Measurements from ENCODE around the gene RBM20.

RBM20 gene

DNA sequence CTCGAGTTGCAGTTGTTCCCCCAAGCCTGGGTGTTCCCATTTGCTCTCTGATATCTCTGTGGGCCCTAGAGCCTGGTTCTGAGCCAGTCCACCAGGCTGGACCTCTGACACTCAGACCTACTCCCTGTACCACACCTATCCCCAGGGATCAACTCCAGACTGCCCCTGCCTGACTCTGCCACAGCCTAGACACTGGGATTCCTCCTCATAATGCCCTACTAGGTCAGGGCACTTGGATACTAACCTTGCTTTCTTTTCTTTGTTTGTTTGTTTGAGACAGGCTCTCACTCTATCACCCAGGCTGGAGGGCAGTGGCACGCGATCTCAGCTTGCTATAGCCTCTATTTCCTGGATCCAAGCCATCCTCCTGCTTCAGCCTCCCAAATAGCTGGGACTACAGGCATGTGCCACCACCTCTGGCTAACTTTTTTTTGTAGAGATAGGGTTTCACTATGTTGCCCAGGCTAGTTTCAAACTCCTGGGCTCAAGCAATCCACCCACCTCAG is 196.8 kb downstream of the RBM20 start:
- DNase-seq = no peak

DNA sequence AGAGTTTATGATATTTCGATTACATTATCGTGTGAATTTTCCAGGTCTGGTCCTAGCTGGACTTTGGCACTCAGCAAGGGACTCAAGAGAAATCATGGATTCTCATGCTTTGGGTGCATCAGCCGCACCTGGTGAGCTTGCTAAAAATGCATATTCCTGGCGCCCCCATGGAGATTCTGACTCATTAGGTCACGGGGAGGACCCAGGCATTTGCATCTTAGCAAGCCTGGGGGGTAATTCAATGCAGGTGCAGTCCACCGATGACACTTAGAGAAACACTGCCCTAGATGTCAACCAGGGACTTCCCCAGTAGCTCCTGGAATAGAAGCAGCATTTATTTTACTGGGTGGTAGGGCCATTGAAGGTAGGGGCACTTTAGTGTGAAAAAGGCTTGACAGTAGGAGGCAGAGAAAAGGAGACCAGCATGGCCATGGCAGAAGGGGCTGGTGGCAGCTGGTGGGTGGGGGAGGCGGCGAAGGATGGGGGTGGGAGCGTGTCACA is 197.7 kb downstream of the RBM20 start:
- DNase-seq = no peak

DNA sequence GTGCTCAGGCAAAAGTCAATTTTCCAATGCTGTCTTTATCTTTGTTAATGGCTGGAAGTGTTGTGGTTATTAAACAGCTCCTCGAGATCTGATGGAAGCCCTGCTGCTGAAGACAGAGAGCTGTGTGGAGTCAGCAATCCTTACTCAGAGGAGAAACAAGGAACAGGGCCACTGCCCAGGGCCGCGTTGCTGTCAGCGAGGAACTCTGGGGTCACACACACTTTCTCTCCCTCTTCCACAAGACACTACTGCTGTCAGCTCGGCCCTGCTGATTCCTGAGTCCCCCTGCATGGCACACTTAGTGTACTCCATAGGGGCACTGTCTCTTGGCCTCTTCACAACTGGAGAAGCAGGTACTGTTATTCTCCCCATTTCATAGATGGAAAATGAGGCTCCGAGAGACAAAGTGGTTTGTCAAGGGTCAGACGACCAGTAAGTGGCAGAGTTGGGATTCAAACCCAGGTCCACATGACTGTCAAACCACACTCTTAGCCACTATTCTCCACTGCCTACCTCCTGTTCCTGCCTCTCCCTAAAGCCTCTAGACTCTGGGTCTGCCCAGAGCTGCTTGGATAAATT is 198.3 kb downstream of the RBM20 start:
- no peak for DNase-seq

DNA sequence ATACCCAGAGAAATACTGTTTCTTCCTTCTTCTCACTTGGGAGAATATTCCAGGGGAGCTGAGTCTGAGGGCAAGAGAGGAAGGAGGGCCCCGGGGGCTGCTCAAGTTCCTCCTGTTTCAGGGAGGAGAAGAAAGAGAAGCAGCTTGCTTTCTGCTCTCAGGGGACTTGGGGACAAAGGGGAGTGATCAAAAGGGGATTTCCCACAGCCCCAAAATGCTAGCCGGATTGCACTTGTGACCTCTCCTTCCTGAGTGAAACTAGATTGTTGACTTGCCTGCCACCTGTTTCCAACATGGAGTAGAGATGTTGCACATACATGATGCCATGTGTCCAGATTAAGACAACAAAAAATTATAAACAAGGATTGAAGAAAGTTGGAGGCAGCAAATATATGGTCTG is 198.9 kb downstream of the RBM20 start:
- no peak for DNase-seq

DNA sequence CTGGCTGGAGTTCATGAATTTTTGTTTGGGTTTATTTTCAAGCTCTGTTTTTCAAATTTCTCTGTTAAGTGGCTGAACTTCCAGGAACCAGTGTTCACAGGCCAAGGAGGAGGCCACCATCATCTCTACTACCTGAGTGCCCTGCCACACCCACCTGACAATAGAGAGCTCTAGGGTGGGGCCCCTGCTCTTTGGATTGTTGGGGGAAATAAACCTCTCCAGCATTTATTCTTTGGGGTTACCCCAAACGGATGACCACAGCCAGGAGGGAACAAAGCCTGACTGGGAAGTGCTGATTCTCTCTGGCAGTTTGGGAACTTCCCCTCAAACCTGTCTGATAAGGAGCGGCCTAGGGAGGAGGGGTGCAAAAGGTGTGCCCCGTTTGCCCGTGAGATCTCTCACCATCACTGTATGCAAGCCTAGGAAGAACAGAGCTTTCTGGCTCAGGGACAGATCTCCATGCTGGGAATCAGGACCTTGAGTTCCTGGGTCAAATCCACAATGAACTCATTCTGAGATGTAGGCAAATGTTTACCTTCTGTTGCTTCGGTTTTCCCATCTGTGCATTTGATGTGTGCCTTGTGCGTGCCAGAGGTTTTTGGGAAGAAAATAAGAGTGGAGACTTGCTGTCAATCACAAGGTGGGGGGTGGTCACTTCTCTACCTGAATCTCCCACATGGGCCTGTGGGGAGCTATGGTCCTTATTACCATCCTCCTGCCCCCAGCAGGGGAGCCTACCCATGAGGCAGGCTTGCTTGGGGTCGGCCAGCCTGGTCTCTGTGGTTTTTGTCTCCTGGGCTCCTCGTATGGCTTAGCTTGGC is 199.9 kb downstream of the RBM20 start:
- no peak for DNase-seq

DNA sequence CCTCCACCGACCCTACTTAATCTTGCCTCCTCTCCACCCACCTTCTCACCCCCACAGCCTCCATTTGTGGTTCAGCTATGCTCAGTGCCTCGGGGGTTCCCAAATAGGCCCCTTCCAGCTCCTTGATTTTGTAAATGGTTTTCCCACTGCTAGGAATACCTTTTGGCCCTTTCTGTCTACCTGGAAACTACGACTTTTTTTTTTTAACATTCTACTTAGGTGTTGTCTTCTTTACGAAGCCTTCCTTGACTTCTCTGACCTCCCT is 200.4 kb downstream of the RBM20 start:
- DNase-seq = no peak

DNA sequence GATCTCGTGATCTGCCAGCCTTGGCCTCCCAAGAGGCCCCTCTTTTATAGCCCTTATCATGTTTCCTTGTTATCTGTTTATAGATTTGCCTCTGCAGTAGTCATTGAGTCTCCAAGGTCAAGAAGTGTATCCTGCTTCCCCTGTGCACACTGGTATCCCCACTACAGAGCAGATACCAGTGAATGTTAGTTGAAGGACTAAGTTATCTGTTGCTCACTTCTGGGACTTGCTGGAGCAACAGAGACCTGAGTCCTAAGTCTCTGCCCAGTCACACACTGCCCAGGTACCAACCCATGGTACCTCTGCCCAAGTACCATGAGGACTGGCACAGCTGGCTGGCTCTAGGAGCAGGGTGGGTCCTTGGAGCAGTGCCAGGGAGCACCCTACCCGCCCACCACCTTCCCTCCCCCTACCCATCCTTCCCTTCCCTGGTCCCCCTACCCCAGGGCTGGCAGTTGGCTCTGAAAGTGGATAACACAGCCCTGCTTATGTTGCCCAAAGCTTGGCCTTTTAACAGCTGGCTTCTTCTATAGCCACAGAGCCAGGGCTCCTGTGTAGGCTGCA is 201.1 kb downstream of the RBM20 start:
- no peak for DNase-seq

DNA sequence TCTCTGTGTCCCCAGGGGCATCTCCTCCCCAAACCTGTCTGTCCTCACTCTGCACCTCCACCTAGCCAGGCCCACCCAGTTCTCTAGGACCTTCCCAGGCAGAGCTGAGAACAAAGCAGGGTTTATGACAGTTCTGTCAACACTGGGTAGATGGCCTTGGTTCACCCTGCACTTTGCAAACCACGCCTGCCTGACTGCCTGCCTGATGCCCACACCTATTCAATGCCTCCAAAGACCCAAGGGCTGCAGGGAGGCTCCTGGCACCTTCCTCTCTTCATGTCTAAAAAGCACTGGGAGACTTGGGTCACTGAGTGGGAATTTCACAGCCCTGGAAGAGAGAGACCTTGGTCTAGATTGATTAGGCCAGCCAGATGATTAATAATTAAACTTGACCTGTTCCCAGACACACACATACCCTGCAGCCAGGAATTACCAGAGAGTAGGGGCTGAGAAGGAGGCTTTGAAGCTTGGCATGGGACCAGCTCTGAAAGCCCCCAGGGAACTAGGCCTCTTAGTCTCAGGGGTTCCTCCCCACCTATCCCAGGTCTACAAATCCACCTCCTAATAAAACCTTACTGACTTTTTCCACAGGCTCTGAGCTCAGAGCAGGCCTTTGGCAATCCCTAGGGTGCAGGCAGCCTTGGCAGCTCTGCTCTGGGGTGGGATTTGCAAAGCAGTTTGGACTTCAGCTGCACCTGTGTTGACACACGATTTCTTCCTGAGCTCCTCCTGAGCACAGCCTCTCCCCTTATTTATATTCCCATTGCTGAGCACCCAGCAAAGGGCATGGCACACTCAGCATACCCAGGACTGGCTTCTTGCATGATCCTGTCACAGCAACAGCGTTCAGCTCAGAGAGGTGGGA is 201.9 kb downstream of the RBM20 start:
- DNase-seq = no peak

DNA sequence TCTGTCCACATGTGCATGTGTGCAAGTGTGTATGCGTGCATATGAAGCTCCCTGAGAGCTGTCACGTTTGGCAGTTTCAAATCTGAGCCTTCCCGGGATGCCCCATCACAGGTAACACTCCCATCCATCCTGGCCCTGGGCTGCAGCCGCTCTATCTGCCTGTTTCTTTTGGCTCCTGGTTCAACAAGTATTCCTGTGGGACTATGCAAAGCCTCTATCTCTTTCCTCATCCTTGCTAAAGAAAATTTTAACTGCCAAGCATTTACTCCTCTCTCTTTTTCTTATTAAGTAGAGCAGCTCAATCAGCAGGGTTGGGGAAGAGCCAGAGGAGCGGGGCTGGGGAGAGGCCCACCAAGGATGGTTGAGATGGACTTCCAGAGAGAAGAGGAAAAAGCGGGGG is 203.2 kb downstream of the RBM20 start:
- no peak for DNase-seq

DNA sequence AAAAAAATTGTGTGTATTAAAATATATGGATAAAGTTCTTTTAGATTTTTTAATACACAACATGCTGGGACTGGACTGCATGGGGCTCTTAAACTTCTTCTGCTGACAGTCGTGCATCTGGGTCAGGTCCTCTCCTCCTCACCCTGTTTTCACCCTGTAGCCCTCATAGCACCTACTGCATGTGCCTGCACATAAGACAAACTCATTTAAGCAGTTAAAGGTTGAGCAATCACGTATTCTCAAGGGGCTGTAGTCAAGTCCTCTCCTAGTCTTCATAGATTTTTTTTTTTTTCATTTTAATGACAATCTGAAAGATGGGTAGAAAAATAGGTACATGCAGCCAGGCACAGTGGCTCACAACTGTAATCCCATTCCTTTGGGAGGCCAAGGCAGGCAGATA is 204.0 kb downstream of the RBM20 start:
- DNase-seq = no peak

DNA sequence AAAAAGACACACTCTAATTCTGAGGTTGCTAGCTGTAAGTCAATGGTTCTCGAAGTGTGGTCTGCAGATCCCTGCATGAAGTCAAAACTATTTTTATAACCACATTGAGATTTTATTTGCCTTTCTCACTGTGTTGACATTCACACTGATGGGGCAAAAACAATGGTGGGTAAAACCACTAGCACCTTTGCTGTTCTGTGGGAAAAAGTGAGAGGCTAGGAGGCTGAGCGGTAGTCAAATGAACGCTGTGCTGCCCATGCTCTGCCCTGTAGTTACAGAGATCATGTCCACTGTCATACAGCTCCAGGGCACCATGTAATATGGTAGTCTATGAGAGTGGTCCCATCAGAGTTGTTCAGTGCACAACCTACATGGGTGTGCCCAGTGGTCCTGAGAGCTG is 206.0 kb downstream of the RBM20 start:
- DNase-seq = no peak

DNA sequence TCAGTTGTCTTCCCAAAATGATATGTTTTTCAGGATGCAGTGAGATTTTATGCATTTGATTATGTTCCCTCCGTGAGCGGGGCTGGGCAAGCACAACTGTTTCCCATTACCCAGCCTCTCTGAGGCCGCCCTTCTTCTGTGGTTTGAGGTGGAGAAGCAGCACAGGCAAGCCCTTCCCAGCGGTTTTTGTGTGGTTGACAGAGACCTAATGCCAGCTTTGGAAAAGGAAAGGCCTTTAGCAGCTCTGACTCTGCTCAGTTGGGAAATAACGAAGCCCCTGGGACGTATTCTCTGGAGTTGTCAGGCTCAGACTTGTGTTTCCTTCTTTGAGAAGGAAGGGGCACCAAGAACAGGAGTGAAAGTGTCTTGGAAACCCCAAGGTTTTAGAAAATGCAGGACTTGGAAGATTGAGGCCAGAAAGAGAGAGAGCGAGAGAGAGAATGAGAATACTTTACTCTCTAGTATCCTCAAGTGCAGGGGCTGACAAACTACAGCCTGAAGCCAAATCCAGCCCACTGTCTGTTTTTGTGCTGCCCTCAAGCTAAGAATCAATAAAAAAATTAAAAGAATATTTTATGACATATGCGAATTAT is 207.0 kb downstream of the RBM20 start:
- no peak for DNase-seq

DNA sequence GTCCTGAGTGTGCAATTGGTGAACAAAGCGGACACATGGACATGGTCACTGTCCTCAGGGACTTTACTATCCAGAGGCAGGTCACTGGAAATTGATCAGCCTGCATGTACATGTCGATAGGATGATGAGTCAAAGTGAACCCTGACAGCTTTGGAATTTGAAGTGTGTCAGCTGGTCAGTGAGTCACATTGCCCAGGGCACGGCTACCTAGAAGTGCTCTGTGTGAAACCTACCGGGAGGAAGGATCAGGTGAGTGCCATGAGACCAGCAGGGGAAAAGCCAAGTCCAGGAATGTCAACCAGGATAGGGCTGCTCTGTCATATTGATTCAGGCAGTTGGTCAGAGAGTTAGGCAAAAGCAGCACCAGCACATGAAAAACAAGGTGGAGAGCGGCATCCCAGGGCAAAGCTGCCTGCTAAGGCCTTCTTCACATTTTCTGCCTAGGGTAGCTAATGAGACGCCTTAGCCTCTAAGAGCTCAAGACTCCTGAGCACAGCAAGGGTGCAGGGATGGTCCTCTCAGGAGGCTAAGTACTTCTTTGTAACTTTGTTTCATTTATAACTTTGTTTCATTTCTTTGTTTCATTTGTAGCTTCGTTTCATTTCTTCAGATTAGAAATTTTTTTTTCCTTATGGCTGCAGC is 208.2 kb downstream of the RBM20 start:
- no peak for DNase-seq

DNA sequence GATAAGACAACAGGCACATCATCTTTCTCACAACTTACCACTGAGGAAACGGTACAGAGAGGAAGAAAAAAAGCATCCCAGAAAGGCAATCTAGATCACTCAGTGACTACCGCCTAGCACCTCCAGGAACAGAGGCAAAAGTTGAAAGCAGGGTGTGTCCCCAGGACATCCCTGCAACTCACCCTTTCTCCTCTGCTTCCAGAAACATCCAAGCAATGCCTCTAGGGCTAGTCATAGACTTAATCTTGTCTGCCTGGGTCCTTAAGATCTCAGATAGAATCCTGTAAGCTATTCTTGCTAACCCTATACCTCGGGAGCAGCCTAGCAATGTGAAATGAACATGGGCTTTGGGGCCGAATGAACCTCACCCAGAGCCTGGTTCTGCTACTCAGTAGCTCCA is 208.8 kb downstream of the RBM20 start:
- no peak for DNase-seq

DNA sequence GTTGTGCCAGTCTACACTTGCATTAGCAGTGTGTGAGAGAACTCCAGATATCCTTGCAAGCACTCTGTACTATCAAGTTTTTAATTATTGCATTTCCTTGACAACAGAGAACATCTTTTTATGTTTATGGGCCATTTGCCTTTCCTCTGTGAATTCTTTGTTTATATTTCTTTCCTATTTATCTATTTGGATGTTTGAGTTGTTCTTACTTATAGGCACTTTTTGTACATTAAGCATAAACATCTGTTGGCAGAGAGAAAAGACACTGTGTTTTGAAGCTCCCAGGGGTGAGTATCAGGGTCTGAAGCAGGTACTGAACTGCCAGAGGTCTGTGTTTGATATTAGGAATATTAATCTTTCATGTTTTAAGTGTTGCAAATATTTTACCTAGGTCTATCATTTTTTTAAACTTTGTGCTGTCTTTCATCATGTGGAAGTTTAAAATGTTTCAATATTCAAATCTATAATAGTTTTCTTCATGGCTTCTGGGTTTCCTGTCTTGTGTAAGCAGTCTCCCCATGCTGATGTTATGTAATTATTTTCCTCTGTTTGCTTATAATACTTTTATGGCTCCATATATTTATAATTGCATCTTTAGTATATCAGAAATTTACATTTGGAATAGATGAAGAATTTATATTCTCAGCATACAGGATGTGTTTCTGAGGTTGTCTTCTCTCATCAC is 209.9 kb downstream of the RBM20 start:
- DNase-seq = no peak

DNA sequence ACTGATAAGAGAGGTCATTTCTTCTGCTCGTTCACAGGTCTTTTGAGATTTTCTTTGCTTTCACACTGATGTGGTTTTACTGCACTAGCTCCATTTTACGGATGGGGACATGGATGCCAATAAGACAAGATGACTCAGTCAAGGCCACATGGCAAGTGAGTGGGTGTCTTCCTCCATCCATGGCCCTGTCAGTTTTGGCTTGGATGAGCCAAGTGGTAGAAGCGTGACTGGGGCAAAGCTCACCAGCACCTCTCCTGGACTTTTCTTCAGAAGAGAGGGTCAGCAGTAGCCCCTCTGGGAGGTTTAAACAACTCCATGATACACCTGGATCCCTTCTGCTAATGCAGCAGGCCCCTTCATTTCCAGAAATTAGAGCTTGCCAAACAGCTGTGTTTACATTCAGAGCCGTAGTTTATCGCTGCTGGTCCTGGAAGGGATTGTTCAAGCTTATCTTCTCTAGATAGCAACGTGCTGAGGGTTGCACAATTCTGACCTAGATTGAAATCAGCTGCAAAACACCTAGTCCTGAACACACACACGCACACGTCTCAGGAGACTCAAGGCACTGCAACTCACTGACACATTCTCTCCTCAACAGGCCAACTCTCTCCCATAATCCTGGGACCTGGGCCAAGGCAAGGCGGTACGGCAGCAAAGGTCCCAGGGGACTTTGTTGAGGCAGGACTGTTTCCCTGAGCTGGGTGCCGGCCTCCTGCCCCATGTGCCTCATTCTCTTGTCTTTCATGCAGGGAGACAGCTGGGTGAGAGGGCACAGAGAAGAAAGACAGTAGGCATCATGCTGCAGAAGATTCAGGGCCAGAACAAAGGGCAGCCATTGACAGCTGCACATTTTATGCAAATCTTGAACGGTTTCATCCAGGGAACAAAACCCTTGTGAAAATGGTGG is 213.4 kb downstream of the RBM20 start:
- peak; percentile 85 for DNase-seq

DNA sequence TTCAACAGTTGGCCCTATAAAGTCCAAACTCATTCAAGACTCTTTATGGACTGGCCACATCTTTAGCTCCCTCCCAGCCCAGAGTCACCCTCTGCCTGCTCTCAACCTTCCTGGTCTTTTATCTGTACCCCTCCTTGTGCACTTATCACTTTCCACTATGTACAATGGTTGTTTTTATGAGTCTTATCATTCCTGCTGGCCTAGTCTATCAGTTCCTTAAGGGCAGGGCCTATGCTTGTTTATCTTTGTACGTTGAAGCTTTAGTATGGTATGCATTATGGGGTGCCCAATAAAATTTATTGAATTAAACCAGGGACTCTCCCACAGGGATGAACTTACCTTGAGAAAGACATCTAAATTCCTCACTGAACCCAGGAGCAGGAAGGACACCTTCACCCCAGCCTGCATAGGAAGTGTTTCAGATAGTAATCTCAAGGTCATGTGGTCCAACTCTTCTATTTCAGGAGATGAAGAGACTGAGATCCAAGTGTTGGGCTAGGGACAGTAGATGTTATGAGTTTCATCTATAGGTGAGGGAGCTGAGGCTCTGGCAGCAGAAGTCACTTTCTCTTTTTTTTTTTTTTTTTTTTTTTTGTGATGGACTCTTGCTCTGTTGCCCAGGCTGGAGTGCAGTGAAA is 214.3 kb downstream of the RBM20 start:
- no peak for DNase-seq

DNA sequence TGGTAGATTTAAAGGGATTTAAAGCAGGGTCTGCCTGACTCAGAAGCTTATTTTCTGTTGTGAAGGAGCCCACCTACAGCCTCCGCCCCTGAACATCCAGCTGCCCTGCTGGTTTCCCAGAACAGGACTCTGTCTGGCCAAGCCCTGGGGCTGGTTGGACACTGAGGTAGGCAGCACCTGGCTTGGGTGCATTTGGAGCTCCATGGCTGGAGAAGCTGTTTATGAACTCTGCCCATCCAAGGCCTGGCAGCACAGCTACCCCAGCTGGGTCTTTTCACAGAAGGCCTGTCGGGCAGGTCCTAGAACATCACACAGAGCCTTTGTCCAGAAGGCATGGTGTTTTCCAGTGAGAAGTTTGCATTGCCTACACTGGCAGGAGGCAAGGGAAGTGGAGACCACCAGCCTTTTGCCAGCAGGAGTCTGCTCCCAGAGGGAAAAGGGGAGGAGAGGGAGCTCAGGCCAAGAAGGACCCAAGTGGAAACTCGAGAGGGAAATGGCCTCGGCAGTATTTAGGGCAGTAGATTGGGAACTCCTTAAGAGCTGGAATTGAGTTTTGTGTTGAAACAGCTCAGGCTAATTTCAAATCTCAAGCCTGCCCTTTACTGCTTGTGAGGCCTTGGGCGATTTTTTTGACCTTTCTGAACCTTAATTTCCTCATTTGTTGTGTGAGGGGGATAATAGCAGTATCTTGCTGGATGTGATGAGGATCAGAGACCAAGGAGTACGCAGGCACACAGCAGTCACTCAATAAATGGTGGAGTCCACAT is 215.3 kb downstream of the RBM20 start:
- no peak for DNase-seq

DNA sequence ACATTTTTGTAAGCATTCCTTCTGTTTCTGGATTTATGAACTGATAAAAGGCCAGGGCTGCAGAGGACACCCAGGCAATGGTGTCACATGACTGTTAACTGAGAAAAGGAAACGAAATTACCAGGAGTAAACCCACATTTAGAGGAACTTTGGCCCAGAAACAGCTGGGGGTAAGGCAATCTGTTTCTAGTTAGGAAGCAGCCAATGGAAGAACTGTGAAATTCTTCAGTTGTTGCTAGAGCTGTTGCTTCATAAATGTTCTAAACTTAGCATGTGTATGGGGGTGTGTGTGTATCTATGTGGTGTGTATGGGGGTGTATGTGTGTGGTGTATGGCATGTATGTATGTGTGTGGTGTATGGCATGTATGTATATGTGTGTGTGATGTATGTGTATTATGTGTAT is 215.8 kb downstream of the RBM20 start:
- DNase-seq = no peak
